ENCODE measurements around the gene SIRT7. TPM values are rescaled to one million over a fixed set of nuclear protein-coding genes. Genes with fewer than 3 reads are reported as not detected.

SIRT7 gene
- total RNA-seq, 4 donors from 2014 or later: 0.77 to 87.1 (median 14.6) TPM

- Histone ChIP-seq H3K27me3 (no peaks in the 10 kb centered on the region), H3K36me3 (no peaks in the 10 kb centered on the region), H3K4me1 (peaks cover 7 to 23% of the 10 kb centered on the region in 2 donors), H3K4me3 (no peak overlapping the region), H3K9me3 (no peaks in the 10 kb centered on the region), H3K27ac (no peak overlapping the region)
- intact Hi-C loops (cut with DNase I; ENCODE audit: low total_unique reads): no loop called here
- TF ChIP-seq CTCF (IDR thresholded peaks at IDR 0.05) (no peak), POLR2A (IDR thresholded peaks at IDR 0.05) (no peak)
- no peak for DNase-seq
Observed at GRCh38 chr17:81863833-81864768, 53.9 kb downstream of the SIRT7 start.

- H3K27ac ChIP-seq: no peak overlapping the region
- H3K27me3 ChIP-seq: no peaks in the 10 kb centered on the region
- TF ChIP-seq POLR2A (IDR thresholded peaks at IDR 0.05) (no peak), CTCF (IDR thresholded peaks at IDR 0.05) (no peak)
- intact Hi-C loops (cut with DNase I; ENCODE audit: low total_unique reads): no loop called here
- H3K9me3 ChIP-seq: no peaks in the 10 kb centered on the region
- H3K4me3 ChIP-seq: no peak overlapping the region
- DNase-seq: no peak
- H3K36me3 ChIP-seq: no peaks in the 10 kb centered on the region
- H3K4me1 ChIP-seq: peaks cover 12 to 27% of the 10 kb centered on the region in 2 donors
Observed at GRCh38 chr17:81863123-81863675, 54.8 kb downstream of the SIRT7 start.

Other genes starting within 250 kb of the SIRT7 start
- gene ARL16, start 234.4 kb downstream of the SIRT7 start, total RNA-seq: 10 to 100 TPM in 3 of 4 donors, 1 to 10 TPM in 1; 4.4 to 36.9 (median 27.0) TPM
- gene HGS, start 234.2 kb downstream of the SIRT7 start, total RNA-seq: 100 to 1,000 TPM in 1 of 4 donors, 10 to 100 TPM in 3; 21.0 to 121 (median 72.5) TPM
- 10 to 100 TPM in 2 of 4 donors, 1 to 10 TPM in 1, under 1 TPM in 1; 0.77 to 72.9 (median 19.5) TPM for gene MRPL12, start 214.8 kb downstream of the SIRT7 start, total RNA-seq
- 10 to 100 TPM in 1 of 4 donors, 1 to 10 TPM in 2, not detected in 1; 5.6 to 11.3 (median 7.6) TPM for gene SLC25A10, start 205.9 kb downstream of the SIRT7 start, total RNA-seq
- gene GCGR, start 114.0 kb downstream of the SIRT7 start, total RNA-seq: not detected
- 10 to 100 TPM; 30.5 to 92.6 (median 61.3) TPM for gene MCRIP1, start 84.9 kb downstream of the SIRT7 start, total RNA-seq
- gene PPP1R27, start 83.1 kb downstream of the SIRT7 start, total RNA-seq: 1 to 10 TPM in 1 of 4 donors, not detected in 3; 1.6 TPM
- gene P4HB, start 57.6 kb downstream of the SIRT7 start, total RNA-seq: 100 to 1,000 TPM; 199 to 504 (median 304) TPM
- 100 to 1,000 TPM in 1 of 4 donors, 10 to 100 TPM in 3; 31.2 to 350 (median 55.1) TPM for gene ARHGDIA, start 46.8 kb downstream of the SIRT7 start, total RNA-seq
- 10 to 100 TPM in 3 of 4 donors, 1 to 10 TPM in 1; 3.2 to 82.1 (median 34.5) TPM for gene ALYREF, start 26.6 kb downstream of the SIRT7 start, total RNA-seq
- 10 to 100 TPM; 45.9 to 72.6 (median 61.5) TPM for gene ANAPC11, start 26.5 kb downstream of the SIRT7 start, total RNA-seq
- gene NPB, start 15.9 kb downstream of the SIRT7 start, total RNA-seq: 1 to 10 TPM in 2 of 4 donors, not detected in 2; 2.0 to 2.1 TPM
- gene PCYT2, start 6.8 kb downstream of the SIRT7 start, total RNA-seq: 10 to 100 TPM in 3 of 4 donors, 1 to 10 TPM in 1; 4.1 to 27.7 (median 18.8) TPM
- gene MAFG, start 9.6 kb upstream of the SIRT7 start, total RNA-seq: 10 to 100 TPM in 3 of 4 donors, 1 to 10 TPM in 1; 9.7 to 23.1 (median 12.7) TPM
- gene PYCR1, start 19.1 kb upstream of the SIRT7 start, total RNA-seq: 10 to 100 TPM in 2 of 4 donors, 1 to 10 TPM in 2; 4.2 to 81.5 (median 8.1) TPM
- not detected for gene MYADML2, start 29.1 kb upstream of the SIRT7 start, total RNA-seq
- 1 to 10 TPM in 1 of 4 donors, not detected in 3; 5.0 TPM for gene NOTUM, start 43.0 kb upstream of the SIRT7 start, total RNA-seq
- 10 to 100 TPM in 2 of 4 donors, 1 to 10 TPM in 2; 3.5 to 34.2 (median 13.6) TPM for gene ASPSCR1, start 59.5 kb upstream of the SIRT7 start, total RNA-seq
- gene CENPX, start 104.7 kb upstream of the SIRT7 start, total RNA-seq: 100 to 1,000 TPM in 1 of 4 donors, 10 to 100 TPM in 3; 26.7 to 212 (median 49.8) TPM
- 10 to 100 TPM in 1 of 4 donors, 1 to 10 TPM in 2, under 1 TPM in 1; 0.29 to 14.2 (median 5.3) TPM for gene LRRC45, start 105.1 kb upstream of the SIRT7 start, total RNA-seq
- gene RAC3, start 113.5 kb upstream of the SIRT7 start, total RNA-seq: 1 to 10 TPM in 1 of 4 donors, under 1 TPM in 1, not detected in 2; 0.91 to 8.4 TPM
- gene DCXR, start 119.5 kb upstream of the SIRT7 start, total RNA-seq: 100 to 1,000 TPM in 1 of 4 donors, 10 to 100 TPM in 3; 23.8 to 125 (median 67.5) TPM
- 10 to 100 TPM; 11.8 to 33.7 (median 23.3) TPM for gene RFNG, start 133.6 kb upstream of the SIRT7 start, total RNA-seq
- gene GPS1, start 133.7 kb upstream of the SIRT7 start, total RNA-seq: 100 to 1,000 TPM in 1 of 4 donors, 10 to 100 TPM in 3; 76.0 to 326 (median 85.6) TPM
- 10 to 100 TPM; 30.2 to 70.6 (median 46.5) TPM for gene DUS1L, start 147.6 kb upstream of the SIRT7 start, total RNA-seq
- gene FASN, start 180.1 kb upstream of the SIRT7 start, total RNA-seq: 10 to 100 TPM in 2 of 4 donors, 1 to 10 TPM in 2; 5.3 to 59.4 (median 23.4) TPM